Measurements from ENCODE around the gene COIL. TPM values are rescaled to one million over a fixed set of nuclear protein-coding genes. Genes with fewer than 3 reads are reported as not detected.

Gene COIL
- total RNA-seq, 1 donor from 2014 or later, result 4.8 TPM

GRCh38 chr17:56894859-56895455 is 65.9 kb downstream of the COIL start:
- Histone ChIP-seq H3K36me3 (peaks cover 56 to 89% of the 10 kb centered on the region in 2 donors), H3K4me1 (no peaks in the 10 kb centered on the region), H3K9me3 (no peaks in the 10 kb centered on the region), H3K27ac (no peak overlapping the region), H3K27me3 (no peaks in the 10 kb centered on the region), H3K4me3 (no peak overlapping the region)
- intact Hi-C loops (cut with DNase I), result no loop called here
- no peak for TF ChIP-seq CTCF (IDR thresholded peaks at IDR 0.05)
- no peak for DNase-seq (ENCODE audit: low spot score in 2 of 2)

- Histone ChIP-seq H3K9me3 (no peaks in the 10 kb centered on the region), H3K27me3 (no peaks in the 10 kb centered on the region), H3K27ac (no peak overlapping the region), H3K4me1 (no peaks in the 10 kb centered on the region), H3K36me3 (peaks cover 50 to 89% of the 10 kb centered on the region in 2 donors), H3K4me3 (no peak overlapping the region)
- intact Hi-C loops (cut with DNase I), result loop anchor here (2.0 kb wide), 1 partner anchor 47 kb away; no protein-coding TSS in a partner anchor
- DNase-seq (ENCODE audit: low spot score in 2 of 2), result no peak
- TF ChIP-seq CTCF (IDR thresholded peaks at IDR 0.05), result no peak
Measured at GRCh38 chr17:56893503-56893902, 67.3 kb downstream of the COIL start.

- no peak for TF ChIP-seq CTCF (IDR thresholded peaks at IDR 0.05)
- H3K4me3 ChIP-seq, result no peak overlapping the region
- H3K4me1 ChIP-seq, result no peaks in the 10 kb centered on the region
- no peaks in the 10 kb centered on the region for H3K27me3 ChIP-seq
- H3K9me3 ChIP-seq, result no peaks in the 10 kb centered on the region
- H3K27ac ChIP-seq, result no peak overlapping the region
- intact Hi-C loops (cut with DNase I), result loop anchor here (2.0 kb wide), 1 partner anchor 48 kb away; no protein-coding TSS in a partner anchor
- peaks cover 44 to 88% of the 10 kb centered on the region in 2 donors for H3K36me3 ChIP-seq
- DNase-seq (ENCODE audit: low spot score in 2 of 2), result no peak
Measured at GRCh38 chr17:56892333-56892732, 68.5 kb downstream of the COIL start.

GRCh38 chr17:56891751-56892150 is 69.1 kb downstream of the COIL start:
- intact Hi-C loops (cut with DNase I), result loop anchor here (2.0 kb wide), 1 partner anchor 49 kb away; no protein-coding TSS in a partner anchor
- Histone ChIP-seq H3K27me3 (no peaks in the 10 kb centered on the region), H3K27ac (no peak overlapping the region), H3K36me3 (peaks cover 44 to 83% of the 10 kb centered on the region in 2 donors), H3K9me3 (no peaks in the 10 kb centered on the region), H3K4me1 (no peaks in the 10 kb centered on the region), H3K4me3 (no peak overlapping the region)
- TF ChIP-seq CTCF (IDR thresholded peaks at IDR 0.05), result peak; percentile 13 to 49 (median 36)
- DNase-seq (ENCODE audit: low spot score in 2 of 2), result no peak

- intact Hi-C loops (cut with DNase I), result no loop called here
- no peak overlapping the region for H3K4me3 ChIP-seq
- H3K27ac ChIP-seq, result no peak overlapping the region
- DNase-seq (ENCODE audit: low spot score in 2 of 2), result no peak
- peaks cover 44 to 83% of the 10 kb centered on the region in 2 donors for H3K36me3 ChIP-seq
- no peak for TF ChIP-seq CTCF (IDR thresholded peaks at IDR 0.05)
- no peaks in the 10 kb centered on the region for H3K27me3 ChIP-seq
- no peaks in the 10 kb centered on the region for H3K4me1 ChIP-seq
- H3K9me3 ChIP-seq, result no peaks in the 10 kb centered on the region
Measured at GRCh38 chr17:56890906-56891674, 69.8 kb downstream of the COIL start.

Measured in ascending aorta (tissue), 2 donors.